Right hindlimb (tissue), 1 donor: ENCODE measurements around the gene ZNF451.

ENCODE experiments used
- DNase-seq: peaks from one replicate; pipeline ENCODE4 v3.0.0-alpha.2; 2018

The ZNF451 gene

DNA sequence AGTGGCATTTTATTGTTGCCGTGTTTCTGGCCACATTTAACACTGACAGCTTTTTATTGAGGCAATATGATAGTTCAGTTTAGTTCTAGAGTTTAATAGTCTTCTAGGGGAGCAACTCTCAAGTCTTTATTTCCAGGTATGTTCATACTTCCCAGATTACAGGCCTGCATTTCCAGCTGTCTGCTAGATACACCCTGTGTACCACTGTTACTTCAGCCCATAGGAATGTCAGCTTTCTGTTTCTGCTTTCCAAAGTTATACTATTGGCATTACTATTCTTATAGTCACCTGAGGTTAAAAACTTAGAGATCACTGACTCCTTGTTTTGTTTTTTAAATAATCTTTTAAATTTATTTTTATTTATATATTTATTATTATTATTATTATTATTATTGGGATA lies 7.6 kb downstream of the ZNF451 start:
- DNase-seq, result no peak

- DNase-seq, result no peak
Measured at GRCh38 chr6:57102976-57103375, 13.0 kb downstream of the ZNF451 start.

DNA sequence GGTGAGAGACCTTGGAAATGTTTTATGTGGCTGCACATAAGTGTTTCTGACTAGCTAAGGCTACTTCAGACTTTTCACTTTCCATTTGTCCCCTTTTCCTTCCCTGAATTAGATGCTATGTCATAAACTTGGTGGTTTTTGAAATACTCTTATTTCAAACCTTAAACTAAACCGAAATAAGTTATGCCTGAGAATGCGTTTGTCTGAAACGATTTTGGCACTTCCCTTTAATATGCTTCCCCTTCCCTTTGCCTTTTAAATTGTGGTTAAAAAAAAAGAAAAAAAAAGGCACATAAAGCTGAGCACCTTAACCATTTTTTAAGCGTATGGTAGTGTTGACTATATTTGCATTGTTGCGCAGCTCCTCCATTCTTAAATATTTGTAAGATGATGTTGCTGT lies 14.3 kb downstream of the ZNF451 start:
- no peak for DNase-seq

GRCh38 chr6:57106990-57107389 lies 17.0 kb downstream of the ZNF451 start:
- DNase-seq, result no peak

DNA sequence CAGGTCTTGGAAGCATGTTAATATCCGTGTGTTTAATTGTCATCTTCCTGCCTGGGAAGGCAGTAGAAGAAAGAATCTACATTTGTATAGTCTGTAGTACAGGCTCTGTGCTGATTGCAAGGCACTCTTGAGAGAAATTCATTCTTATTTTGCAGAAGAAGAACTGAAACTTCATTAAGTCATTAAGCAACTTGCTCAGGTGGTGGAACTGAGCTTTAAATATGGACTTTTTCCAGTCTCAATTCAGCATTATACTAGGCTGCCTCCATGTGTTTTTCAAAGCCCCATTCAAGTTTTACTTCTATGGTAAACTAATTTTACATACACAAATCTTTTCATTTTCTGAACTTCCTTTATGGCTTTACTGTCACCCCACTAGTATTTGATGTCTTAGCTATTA lies 18.7 kb downstream of the ZNF451 start:
- no peak for DNase-seq

DNA sequence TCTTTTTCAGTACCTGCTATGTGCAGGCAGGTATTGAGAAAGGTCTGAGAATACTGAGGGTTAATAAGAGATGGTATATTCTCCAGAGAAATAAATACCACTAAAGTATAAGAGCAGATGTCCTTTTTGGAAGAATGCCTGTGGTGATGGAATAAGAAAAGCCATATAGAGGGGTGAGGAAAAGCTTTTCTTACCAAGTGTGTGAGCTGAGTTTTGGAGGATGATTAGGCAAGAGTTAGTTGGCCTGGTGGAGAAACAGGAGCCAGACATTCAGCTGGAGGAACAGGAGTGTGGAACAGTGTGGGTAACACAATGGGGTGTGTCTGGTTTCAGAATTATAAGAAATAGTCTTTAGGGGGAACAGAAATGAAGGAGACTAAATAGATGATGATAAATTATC lies 19.9 kb downstream of the ZNF451 start:
- DNase-seq, result no peak

GRCh38 chr6:57113105-57113504 lies 23.1 kb downstream of the ZNF451 start:
- no peak for DNase-seq

DNA sequence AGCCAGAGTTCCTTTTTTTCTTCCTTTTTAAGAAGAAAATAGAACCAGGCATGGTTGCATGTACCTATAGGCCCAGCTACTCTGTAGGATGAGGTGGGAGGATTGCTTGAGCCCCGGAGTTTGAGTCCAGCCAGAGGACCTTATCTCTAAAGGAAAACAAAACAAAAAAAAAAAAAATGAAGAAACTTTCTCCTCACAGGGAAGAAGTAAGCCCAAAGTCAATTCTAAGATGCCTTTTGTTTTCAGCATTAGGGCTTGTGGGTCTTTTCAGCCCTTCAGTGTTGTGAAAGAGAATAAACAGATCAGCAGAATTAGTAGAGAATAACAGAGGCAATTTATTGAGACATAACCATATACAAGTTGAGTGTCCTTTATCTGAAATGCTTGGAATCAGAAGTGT lies 26.8 kb downstream of the ZNF451 start:
- DNase-seq, result no peak

- no peak for DNase-seq
Measured at GRCh38 chr6:57117796-57118195, 27.8 kb downstream of the ZNF451 start.

- no peak for DNase-seq
Measured at GRCh38 chr6:57123111-57123510, 33.1 kb downstream of the ZNF451 start.

GRCh38 chr6:57127763-57128162 lies 37.8 kb downstream of the ZNF451 start:
- no peak for DNase-seq

- DNase-seq, result no peak
Measured at GRCh38 chr6:57130661-57131177, 40.7 kb downstream of the ZNF451 start.

GRCh38 chr6:57134954-57135353 lies 45.0 kb downstream of the ZNF451 start:
- no peak for DNase-seq

DNA sequence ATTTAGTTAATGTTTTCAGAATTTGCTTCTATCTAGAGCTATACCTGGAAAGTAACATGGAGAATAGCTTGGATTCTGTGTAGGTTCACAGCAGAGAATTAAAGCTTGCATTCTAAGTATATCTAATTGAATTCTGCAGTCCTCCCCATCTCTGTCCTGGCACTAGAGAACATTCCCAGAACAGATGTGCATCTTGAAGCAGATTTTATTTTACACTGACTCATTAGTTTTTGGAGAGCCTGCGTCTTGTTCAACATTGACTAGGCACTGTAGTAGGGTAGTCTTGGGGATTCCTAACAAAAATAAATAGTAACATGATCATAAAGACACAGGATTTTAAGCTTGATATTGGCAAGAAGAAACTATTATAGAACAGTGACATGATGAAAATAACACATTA lies 45.9 kb downstream of the ZNF451 start:
- no peak for DNase-seq

GRCh38 chr6:57137350-57137749 lies 47.4 kb downstream of the ZNF451 start:
- no peak for DNase-seq

GRCh38 chr6:57138026-57138425 lies 48.0 kb downstream of the ZNF451 start:
- no peak for DNase-seq

- DNase-seq, result no peak
Measured at GRCh38 chr6:57141451-57142177, 51.6 kb downstream of the ZNF451 start.

GRCh38 chr6:57142178-57142525 lies 52.2 kb downstream of the ZNF451 start:
- DNase-seq, result no peak

GRCh38 chr6:57143690-57144089 lies 53.7 kb downstream of the ZNF451 start:
- no peak for DNase-seq

DNA sequence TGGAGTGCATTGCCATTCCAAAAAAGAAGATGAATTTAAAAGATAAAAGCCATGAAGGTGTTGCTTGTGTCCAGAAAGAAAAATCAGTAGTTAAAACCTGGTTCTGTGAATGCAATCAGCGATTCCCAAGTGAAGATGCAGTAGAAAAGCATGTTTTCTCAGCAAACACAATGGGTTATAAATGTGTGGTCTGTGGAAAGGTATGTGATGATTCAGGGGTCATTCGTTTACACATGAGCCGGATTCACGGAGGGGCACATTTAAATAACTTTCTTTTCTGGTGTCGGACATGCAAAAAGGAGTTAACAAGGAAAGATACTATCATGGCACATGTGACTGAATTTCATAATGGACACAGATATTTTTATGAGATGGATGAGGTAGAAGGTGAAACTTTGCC lies 57.4 kb downstream of the ZNF451 start:
- DNase-seq, result no peak

DNA sequence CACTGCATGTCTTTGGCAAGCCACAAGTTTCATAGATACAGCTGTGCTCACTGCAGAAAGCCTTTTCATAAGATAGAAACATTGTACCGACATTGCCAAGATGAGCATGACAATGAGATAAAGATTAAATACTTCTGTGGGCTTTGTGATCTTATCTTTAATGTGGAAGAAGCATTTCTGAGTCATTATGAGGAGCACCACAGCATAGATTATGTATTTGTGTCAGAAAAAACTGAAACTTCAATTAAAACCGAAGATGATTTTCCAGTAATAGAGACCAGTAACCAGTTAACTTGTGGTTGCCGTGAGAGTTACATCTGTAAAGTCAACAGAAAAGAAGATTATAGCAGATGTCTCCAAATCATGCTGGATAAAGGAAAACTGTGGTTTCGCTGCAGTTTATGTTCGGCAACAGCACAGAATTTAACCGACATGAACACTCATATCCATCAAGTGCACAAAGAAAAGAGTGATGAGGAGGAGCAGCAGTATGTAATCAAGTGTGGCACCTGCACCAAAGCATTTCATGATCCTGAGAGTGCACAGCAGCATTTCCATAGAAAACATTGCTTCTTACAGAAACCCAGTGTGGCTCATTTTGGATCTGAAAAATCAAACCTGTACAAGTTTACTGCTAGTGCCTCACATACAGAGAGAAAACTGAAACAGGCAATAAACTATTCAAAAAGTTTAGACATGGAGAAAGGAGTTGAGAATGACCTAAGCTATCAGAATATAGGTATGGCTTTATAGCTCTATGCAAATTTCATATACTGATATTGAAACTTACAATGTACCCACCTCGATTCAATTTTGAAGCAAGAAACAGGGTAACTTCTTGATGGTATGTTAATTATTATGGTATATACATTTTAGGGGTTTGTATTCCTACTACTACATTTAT lies 58.2 kb downstream of the ZNF451 start:
- DNase-seq, result no peak

GRCh38 chr6:57158658-57159057 lies 68.7 kb downstream of the ZNF451 start:
- DNase-seq, result no peak

DNA sequence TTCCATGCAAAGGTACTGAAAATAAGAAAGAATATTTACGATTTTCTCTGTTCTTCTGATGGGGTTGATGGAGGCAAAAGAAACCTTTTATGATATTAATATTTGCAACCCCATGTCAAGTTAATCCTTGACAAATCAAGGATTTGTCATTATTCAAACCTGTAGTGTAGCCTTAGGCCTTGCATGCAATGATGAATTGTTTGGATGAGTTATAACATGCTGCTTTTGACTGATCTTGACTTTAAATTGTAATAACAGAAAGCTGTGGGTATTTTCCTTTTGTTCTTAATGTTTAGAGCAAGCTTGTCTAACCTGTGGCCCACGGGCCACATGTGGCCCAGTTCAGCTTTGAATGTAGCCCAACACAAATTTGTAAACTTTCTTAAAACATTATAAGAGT lies 69.1 kb downstream of the ZNF451 start:
- no peak for DNase-seq

- DNase-seq, result no peak
Measured at GRCh38 chr6:57162028-57162427, 72.0 kb downstream of the ZNF451 start.
